Esophagus muscularis mucosa (tissue), 4 donors: Measurements from ENCODE around the gene PANK3.

ENCODE experiments used
- CTCF ChIP-seq, 3 experiments: fragments of 200-600 bp in 2 of 3; fragments of 450-650 bp in 1 of 3; sonication (generic) in 2 of 3; IDR thresholded peaks; one replicate each; pipeline ENCODE4 v1.5.1; 2017 to 2019; ENCODE audit warnings: antibody characterized with exemption in 3 of 3, mild to moderate bottlenecking in 2 of 3, moderate library complexity in 1 of 3
- EP300 ChIP-seq: sonication (generic); formaldehyde crosslinking; IDR thresholded peaks from one replicate; pipeline ENCODE4 v1.6.1; 2017; ENCODE audit warnings: antibody characterized with exemption
- POLR2A ChIP-seq: fragments of 450-650 bp; IDR thresholded peaks from one replicate; pipeline ENCODE4 v1.6.1; 2017; ENCODE audit warnings: antibody characterized with exemption, moderate library complexity, mild to moderate bottlenecking, low read depth
- POLR2AphosphoS5 ChIP-seq, 2 donors: sonication (generic); formaldehyde crosslinking; IDR thresholded peaks; one replicate each; pipeline ENCODE4 v1.6.1; 2017; ENCODE audit warnings: antibody characterized with exemption in 2 of 2

GRCh38 chr5:168590666-168591065 lies 11.5 kb upstream of the PANK3 start:
- TF ChIP-seq POLR2A = no peak
- TF ChIP-seq POLR2AphosphoS5 (IDR thresholded peaks at IDR 0.05) = no peak
- TF ChIP-seq CTCF (IDR thresholded peaks at IDR 0.05) = no peak
- no peak for TF ChIP-seq EP300
